Vagina (tissue), 2 donors: ENCODE data around the gene ADAMTSL3.

Experiments
- POLR2A ChIP-seq, 2 donors: fragments of 450-650 bp; IDR thresholded peaks; one replicate each; pipeline ENCODE4 v1.6.1; 2017; ENCODE audit warnings: antibody characterized with exemption in 2 of 2, mild to moderate bottlenecking in 2 of 2, moderate library complexity in 2 of 2
- TF ChIP-seq, protein P1 (sequence below), 3 experiments: fragments of 450-650 bp in 2 of 3; fragments of 200-600 bp in 1 of 3; sonication (generic) in 1 of 3; IDR thresholded peaks; one replicate each; pipeline ENCODE4 v1.5.1; 2017 to 2019; ENCODE audit warnings: antibody characterized with exemption in 3 of 3, mild to moderate bottlenecking in 2 of 3, moderate library complexity in 2 of 3

DNA sequence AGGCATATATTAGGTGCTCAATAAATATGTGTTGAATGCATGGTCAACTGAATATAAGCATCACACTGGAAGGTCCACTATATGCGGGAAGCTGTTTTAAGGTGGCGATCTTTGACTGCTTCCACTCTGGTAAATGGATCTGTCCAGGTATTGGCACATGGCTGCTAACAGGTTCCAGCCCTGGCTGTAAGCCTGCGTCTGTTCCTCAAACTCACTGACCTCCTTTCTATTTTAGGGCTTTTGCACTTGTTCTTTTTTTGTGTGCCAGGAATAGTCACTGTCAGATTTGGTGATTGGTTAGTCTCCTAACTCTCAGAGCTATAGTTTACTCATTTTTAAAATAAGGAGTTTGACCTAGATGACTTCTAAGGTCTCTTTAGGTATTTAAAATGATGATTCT lies 46.2 kb downstream of the ADAMTSL3 start:
- TF ChIP-seq, protein P1, sequence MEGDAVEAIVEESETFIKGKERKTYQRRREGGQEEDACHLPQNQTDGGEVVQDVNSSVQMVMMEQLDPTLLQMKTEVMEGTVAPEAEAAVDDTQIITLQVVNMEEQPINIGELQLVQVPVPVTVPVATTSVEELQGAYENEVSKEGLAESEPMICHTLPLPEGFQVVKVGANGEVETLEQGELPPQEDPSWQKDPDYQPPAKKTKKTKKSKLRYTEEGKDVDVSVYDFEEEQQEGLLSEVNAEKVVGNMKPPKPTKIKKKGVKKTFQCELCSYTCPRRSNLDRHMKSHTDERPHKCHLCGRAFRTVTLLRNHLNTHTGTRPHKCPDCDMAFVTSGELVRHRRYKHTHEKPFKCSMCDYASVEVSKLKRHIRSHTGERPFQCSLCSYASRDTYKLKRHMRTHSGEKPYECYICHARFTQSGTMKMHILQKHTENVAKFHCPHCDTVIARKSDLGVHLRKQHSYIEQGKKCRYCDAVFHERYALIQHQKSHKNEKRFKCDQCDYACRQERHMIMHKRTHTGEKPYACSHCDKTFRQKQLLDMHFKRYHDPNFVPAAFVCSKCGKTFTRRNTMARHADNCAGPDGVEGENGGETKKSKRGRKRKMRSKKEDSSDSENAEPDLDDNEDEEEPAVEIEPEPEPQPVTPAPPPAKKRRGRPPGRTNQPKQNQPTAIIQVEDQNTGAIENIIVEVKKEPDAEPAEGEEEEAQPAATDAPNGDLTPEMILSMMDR (IDR thresholded peaks at IDR 0.05) = no peak
- TF ChIP-seq POLR2A (IDR thresholded peaks at IDR 0.05) = no peak
